Osteoblast (primary cell): ENCODE data around the gene GLOD4. TPM values are rescaled to one million over a fixed set of nuclear protein-coding genes. Genes with fewer than 3 reads are reported as not detected.
A peak's percentile ranks its signal among the peaks of the same experiment; 100 is the strongest.

Experiments used
- DNase-seq: peaks from one replicate; pipeline ENCODE4 v3.0.0; 2011; ENCODE audit warnings: low spot score, mixed read lengths; ENCODE audit not compliant: insufficient read length; ENCODE audit errors: missing footprints
- H2AFZ ChIP-seq: 2 replicates; pipeline ENCODE4 v1.6.0; 2011; ENCODE audit warnings: mild to moderate bottlenecking, low read length
- H3K27ac ChIP-seq: 2 replicates; pipeline ENCODE4 v1.5.1; 2011; ENCODE audit warnings: mild to moderate bottlenecking, low read depth, low read length, moderate library complexity
- H3K27me3 ChIP-seq: 2 replicates; pipeline ENCODE4 v1.6.0; 2012; ENCODE audit warnings: mild to moderate bottlenecking, control low read depth, inconsistent platforms, low read length, moderate library complexity; ENCODE audit not compliant: insufficient read depth
- H3K36me3 ChIP-seq: 2 replicates; pipeline ENCODE4 v1.5.1; 2011; ENCODE audit warnings: mild to moderate bottlenecking, low read length, control low read depth, moderate library complexity; ENCODE audit not compliant: insufficient read depth
- H3K4me1 ChIP-seq: 2 replicates; pipeline ENCODE4 v1.5.1; 2011; ENCODE audit warnings: mild to moderate bottlenecking, low read length, control low read depth, moderate library complexity; ENCODE audit not compliant: insufficient read depth
- H3K4me2 ChIP-seq: 2 replicates; pipeline ENCODE4 v1.6.0; 2011; ENCODE audit warnings: mild to moderate bottlenecking, low read length; ENCODE audit not compliant: insufficient read depth
- H3K4me3 ChIP-seq: fragments of 200-600 bp; sonication (generic); 3 replicates; pipeline ENCODE4 v1.5.1; 2012; ENCODE audit warnings: mild to moderate bottlenecking, low read length, inconsistent platforms; ENCODE audit not compliant: insufficient read depth
- H3K79me2 ChIP-seq: 2 replicates; pipeline ENCODE4 v1.6.0; 2012; ENCODE audit warnings: mild to moderate bottlenecking, low read length, control low read depth, inconsistent platforms; ENCODE audit not compliant: insufficient read depth
- H3K9me3 ChIP-seq: 2 replicates; pipeline ENCODE4 v1.5.1; 2011; ENCODE audit warnings: low read depth, low read length, control low read depth
- H4K20me1 ChIP-seq: 2 replicates; pipeline ENCODE4 v1.6.0; 2012; ENCODE audit warnings: mild to moderate bottlenecking, low read length, control low read depth; ENCODE audit not compliant: insufficient read depth
- total RNA-seq: library from RNA; depleted of rRNA; stranded (reverse); fragments of >200 nt; gene quantifications from 2 replicates; pipeline ENCODE4 v1.2.3, GENCODE V29; 2012
- TF ChIP-seq, protein P1 (sequence below): IDR thresholded peaks from 2 replicates; pipeline ENCODE4 v1.5.1; 2011; ENCODE audit warnings: mild to moderate bottlenecking, low read depth, low read length, moderate library complexity; ENCODE audit errors: extremely low read depth

GLOD4 gene
- total RNA-seq, 1 donor, result 39.4 TPM

DNA sequence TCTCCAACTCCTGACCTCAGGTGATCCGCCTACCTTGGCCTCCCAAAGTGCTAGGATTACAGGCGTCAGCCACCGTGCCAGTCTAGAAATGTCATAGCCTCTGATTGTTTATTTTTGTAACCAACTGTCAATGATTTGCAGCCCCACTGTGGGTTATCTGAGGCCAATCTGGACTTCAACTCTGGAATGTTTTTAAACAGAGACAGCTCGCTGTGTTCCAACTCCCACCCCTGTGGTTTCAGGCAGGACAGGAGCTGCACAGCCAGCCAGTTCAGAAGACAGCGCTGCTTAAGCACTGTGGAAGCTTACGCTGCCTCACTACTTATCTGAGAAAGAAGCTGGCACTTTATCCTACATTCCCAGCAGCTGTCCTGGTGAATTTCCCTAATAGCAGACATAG lies 19.6 kb upstream of the GLOD4 start:
- Histone ChIP-seq H3K9me3 (no peaks in the 10 kb centered on the region), H3K27ac (no peak overlapping the region), H3K4me3 (no peak overlapping the region), H3K4me1 (no peaks in the 10 kb centered on the region), H3K36me3 (peaks cover 8% of the 10 kb centered on the region), H4K20me1 (peaks cover 9% of the 10 kb centered on the region), H3K27me3 (no peaks in the 10 kb centered on the region), H3K79me2 (no peaks in the 10 kb centered on the region), H3K4me2 (no peak overlapping the region), H2AFZ (no peak overlapping the region)
- TF ChIP-seq, protein P1, sequence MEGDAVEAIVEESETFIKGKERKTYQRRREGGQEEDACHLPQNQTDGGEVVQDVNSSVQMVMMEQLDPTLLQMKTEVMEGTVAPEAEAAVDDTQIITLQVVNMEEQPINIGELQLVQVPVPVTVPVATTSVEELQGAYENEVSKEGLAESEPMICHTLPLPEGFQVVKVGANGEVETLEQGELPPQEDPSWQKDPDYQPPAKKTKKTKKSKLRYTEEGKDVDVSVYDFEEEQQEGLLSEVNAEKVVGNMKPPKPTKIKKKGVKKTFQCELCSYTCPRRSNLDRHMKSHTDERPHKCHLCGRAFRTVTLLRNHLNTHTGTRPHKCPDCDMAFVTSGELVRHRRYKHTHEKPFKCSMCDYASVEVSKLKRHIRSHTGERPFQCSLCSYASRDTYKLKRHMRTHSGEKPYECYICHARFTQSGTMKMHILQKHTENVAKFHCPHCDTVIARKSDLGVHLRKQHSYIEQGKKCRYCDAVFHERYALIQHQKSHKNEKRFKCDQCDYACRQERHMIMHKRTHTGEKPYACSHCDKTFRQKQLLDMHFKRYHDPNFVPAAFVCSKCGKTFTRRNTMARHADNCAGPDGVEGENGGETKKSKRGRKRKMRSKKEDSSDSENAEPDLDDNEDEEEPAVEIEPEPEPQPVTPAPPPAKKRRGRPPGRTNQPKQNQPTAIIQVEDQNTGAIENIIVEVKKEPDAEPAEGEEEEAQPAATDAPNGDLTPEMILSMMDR, result no peak
- peak; percentile 61 for DNase-seq

DNA sequence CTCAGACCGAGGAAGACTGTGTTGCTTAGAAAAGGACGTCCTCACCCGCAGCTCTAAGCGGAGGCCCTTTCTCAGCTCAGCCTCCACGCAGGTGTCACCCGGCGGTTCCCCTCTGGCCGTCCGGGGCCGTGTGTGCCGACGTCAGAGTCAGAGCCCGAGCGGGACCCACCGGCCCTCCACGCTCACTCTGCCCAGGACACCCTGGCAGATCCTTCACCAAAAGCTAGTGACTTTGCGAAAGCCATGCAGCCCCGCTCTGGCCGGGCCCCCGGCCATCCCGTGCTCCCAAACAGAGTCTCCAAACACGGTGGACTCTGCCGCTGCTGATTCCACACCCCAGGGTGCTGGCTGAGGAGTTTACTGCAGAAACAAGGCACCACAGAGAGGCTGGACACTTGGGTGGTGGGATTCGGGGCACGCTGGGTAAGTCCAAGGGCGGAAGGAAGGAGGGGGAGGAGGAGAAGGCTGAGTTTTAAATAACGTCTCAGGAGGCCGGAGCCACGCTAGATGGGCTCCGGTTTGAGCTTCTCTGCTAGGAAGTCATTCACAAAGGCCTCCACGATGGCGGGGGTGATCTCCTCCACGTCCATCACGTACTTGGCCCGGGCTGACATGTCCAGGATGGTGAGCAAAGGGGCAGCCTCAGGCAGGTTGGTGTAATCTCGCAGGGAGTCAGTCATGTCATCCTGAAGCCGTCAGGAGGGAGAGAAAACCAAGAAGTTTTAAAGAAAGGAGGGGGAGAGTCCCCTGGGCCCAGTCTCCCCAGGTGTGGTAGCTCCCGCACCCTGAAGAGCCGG lies 18.6 kb upstream of the GLOD4 start:
- Histone ChIP-seq H3K9me3 (no peaks in the 10 kb centered on the region), H3K27me3 (no peaks in the 10 kb centered on the region), H3K4me2 (no peak overlapping the region), H2AFZ (no peak overlapping the region), H3K79me2 (no peaks in the 10 kb centered on the region), H3K4me3 (no peak overlapping the region), H3K36me3 (peaks cover 8% of the 10 kb centered on the region), H3K4me1 (no peaks in the 10 kb centered on the region), H4K20me1 (peaks cover 9% of the 10 kb centered on the region), H3K27ac (no peak overlapping the region)
- TF ChIP-seq, protein P1, result no peak
- peak; percentile 84 for DNase-seq

DNA sequence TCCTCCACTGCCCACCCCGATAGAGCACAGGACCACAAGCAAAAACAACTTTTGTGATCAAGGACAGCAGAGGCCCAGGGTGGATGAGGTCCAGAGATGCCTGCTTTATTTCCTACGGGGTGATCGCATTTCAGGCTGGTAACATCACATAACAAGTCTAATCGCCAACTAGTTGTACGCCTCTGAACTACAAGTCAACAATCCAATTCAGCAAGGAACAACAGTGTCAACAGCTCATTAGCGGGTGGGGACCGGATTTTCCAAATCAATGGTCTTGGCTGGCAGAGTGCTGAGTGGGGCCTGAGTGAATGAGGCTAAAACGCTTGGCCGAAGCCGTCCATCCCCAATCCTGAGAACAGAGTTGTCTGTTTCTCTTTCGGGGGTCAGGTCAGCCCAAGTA lies 17.2 kb upstream of the GLOD4 start:
- peaks cover 3% of the 10 kb centered on the region for H3K4me1 ChIP-seq
- peaks cover 8% of the 10 kb centered on the region for H3K36me3 ChIP-seq
- no peaks in the 10 kb centered on the region for H3K27me3 ChIP-seq
- no peak overlapping the region for H3K27ac ChIP-seq
- H3K79me2 ChIP-seq, result no peaks in the 10 kb centered on the region
- DNase-seq, result no peak
- no peak overlapping the region for H3K4me2 ChIP-seq
- no peak overlapping the region for H3K4me3 ChIP-seq
- H4K20me1 ChIP-seq, result peaks cover 9% of the 10 kb centered on the region
- TF ChIP-seq, protein P1, result no peak
- H3K9me3 ChIP-seq, result no peaks in the 10 kb centered on the region
- no peak overlapping the region for H2AFZ ChIP-seq

DNA sequence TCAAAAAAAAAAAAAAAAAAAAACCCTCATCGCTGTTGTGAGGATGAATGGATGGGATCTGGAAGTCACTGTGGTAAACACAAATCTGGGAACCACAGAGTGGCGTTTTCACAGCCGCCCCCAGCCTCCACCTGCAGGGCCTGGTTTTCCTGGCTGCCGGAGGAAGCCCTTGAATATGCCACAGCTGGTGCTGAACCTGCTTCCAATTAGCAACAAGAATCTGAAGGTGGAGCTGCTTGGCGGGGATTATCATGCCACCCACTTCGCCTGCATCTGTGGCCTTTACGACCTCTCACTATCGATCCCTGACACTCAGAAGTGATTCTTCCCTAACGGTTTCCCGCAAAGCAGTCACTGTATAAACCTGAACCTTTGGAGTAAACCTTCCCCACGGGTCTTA lies 16.2 kb upstream of the GLOD4 start:
- Histone ChIP-seq H3K79me2 (no peaks in the 10 kb centered on the region), H3K4me1 (peaks cover 7% of the 10 kb centered on the region), H2AFZ (no peak overlapping the region), H3K4me3 (no peak overlapping the region), H3K36me3 (peaks cover 8% of the 10 kb centered on the region), H4K20me1 (peaks cover 3% of the 10 kb centered on the region), H3K4me2 (no peak overlapping the region), H3K27ac (no peak overlapping the region), H3K9me3 (no peaks in the 10 kb centered on the region), H3K27me3 (no peaks in the 10 kb centered on the region)
- TF ChIP-seq, protein P1, result no peak
- DNase-seq, result no peak
